Measurements from ENCODE around the gene SLC39A8. TPM values are rescaled to one million over a fixed set of nuclear protein-coding genes. Genes with fewer than 3 reads are reported as not detected.

SLC39A8 gene
- total and polyA plus RNA-seq, 9 of the 15 experiments (the other 6 are each of a cell fraction or from before 2014, with no cell fraction given): 8.2 to 30.3 (median 25.0) TPM

DNA sequence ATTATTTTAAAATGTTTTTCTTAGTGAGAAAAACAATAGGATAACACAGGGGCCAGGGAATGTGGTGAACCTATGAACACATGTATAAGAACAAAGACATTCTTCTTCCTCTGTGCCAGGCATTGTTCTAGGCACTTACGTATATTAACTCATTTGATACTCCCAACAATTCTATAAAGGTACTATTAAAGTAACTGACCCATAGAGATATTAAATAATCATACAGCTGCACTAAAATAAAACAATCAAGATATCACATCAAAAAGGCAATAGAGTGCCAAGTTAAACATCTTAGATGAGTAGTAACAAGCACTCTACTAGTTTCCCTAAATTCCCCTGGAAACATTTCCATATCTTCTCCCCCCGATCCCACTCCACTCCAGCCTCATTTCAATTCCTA, 33.4 kb downstream of the SLC39A8 start:
- no peak overlapping the region for H3K4me2 ChIP-seq (ENCODE audit: insufficient read depth, low read length)
- ChIA-PET CTCF (ENCODE audit: low intra/inter-chr PET ratio) (no interaction called here), POLR2A (no interaction called here)
- H3K27me3 ChIP-seq (ENCODE audit: control insufficient read depth in 2 of 2, insufficient read depth in 2 of 2, low read length in 2 of 2): no peaks in the 10 kb centered on the region
- no peak overlapping the region for H2AFZ ChIP-seq (ENCODE audit: low read depth, low read length)
- no peaks in the 10 kb centered on the region for H3K9me1 ChIP-seq (ENCODE audit: control insufficient read depth, insufficient read depth, low read length)
- WGBS (ENCODE audit: insufficient coverage, low coverage, missing lambda C conversion rate): 63% methylated on average over 2 of the region's 2 CpGs
- H3K9me3 ChIP-seq (replicated peaks; ENCODE audit: control insufficient read depth, insufficient read depth, low read depth, low read length): no peaks in the 10 kb centered on the region
- H3K27ac ChIP-seq (ENCODE audit: extremely low read depth, low read depth, low read length): no peak overlapping the region
- no peaks in the 10 kb centered on the region for H3K36me3 ChIP-seq (ENCODE audit: control insufficient read depth, insufficient read depth, low read length)
- intact Hi-C loops (cut with micrococcal nuclease) (no loop called here), in situ Hi-C loops (cut with MboI) (no loop called here)
- no peak overlapping the region for H3K4me3 ChIP-seq
- H3K9ac ChIP-seq (ENCODE audit: insufficient read depth in 1 of 2, low read depth in 2 of 2, low read length in 2 of 2): no peak overlapping the region
- no peak for TF ChIP-seq GTF2B (IDR thresholded peaks at IDR 0.05; ENCODE audit: extremely low read depth, insufficient read length)
- TF ChIP-seq PHTF2 (CRISPR knock-in tag; IDR thresholded peaks at IDR 0.05): no peak
- no peak for TF ChIP-seq TAF1 (IDR thresholded peaks at IDR 0.05; ENCODE audit: control insufficient read depth, extremely low read depth, insufficient read depth, low read length, severe bottlenecking)
- TF ChIP-seq THRAP3 (IDR thresholded peaks at IDR 0.05; ENCODE audit: borderline replicate concordance): no peak
- TF ChIP-seq ZNF197 (CRISPR knock-in tag; IDR thresholded peaks at IDR 0.05; ENCODE audit: low read depth): no peak
- TF ChIP-seq, protein P1, sequence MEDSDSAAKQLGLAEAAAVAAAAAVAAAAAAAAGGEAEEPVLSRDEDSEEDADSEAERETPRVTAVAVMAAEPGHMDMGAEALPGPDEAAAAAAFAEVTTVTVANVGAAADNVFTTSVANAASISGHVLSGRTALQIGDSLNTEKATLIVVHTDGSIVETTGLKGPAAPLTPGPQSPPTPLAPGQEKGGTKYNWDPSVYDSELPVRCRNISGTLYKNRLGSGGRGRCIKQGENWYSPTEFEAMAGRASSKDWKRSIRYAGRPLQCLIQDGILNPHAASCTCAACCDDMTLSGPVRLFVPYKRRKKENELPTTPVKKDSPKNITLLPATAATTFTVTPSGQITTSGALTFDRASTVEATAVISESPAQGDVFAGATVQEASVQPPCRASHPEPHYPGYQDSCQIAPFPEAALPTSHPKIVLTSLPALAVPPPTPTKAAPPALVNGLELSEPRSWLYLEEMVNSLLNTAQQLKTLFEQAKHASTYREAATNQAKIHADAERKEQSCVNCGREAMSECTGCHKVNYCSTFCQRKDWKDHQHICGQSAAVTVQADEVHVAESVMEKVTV (CRISPR knock-in tag; IDR thresholded peaks at IDR 0.05): no peak
- TF ChIP-seq CTBP1 (IDR thresholded peaks at IDR 0.05; ENCODE audit: borderline replicate concordance): no peak
- TF ChIP-seq HNRNPUL1 (IDR thresholded peaks at IDR 0.05; ENCODE audit: low read length): no peak
- no peak for TF ChIP-seq FOXK1 (CRISPR knock-in tag; IDR thresholded peaks at IDR 0.05; ENCODE audit: borderline replicate concordance)
- TF ChIP-seq ZNF253 (CRISPR knock-in tag; conservative IDR thresholded peaks at IDR 0.05): no peak
- no peak for TF ChIP-seq FOXK2 (conservative IDR thresholded peaks at IDR 0.05 in 1 of 2, IDR thresholded peaks at IDR 0.05 in 1 of 2; ENCODE audit: low read depth in 2 of 2)
- no peak for TF ChIP-seq OTX1 (CRISPR knock-in tag; IDR thresholded peaks at IDR 0.05)
- no peak for TF ChIP-seq NBN (IDR thresholded peaks at IDR 0.05; ENCODE audit: low read depth)
- no peak for TF ChIP-seq DPF2 (IDR thresholded peaks at IDR 0.05)
- no peak for TF ChIP-seq DDX20 (tag; IDR thresholded peaks at IDR 0.05; ENCODE audit: low read depth)
- TF ChIP-seq, protein P2, sequence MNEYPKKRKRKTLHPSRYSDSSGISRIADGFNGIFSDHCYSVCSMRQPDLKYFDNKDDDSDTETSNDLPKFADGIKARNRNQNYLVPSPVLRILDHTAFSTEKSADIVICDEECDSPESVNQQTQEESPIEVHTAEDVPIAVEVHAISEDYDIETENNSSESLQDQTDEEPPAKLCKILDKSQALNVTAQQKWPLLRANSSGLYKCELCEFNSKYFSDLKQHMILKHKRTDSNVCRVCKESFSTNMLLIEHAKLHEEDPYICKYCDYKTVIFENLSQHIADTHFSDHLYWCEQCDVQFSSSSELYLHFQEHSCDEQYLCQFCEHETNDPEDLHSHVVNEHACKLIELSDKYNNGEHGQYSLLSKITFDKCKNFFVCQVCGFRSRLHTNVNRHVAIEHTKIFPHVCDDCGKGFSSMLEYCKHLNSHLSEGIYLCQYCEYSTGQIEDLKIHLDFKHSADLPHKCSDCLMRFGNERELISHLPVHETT (CRISPR knock-in tag; conservative IDR thresholded peaks at IDR 0.05 in 1 of 2, IDR thresholded peaks at IDR 0.05 in 1 of 2): no peak
- no peaks in the 10 kb centered on the region for H3K4me1 ChIP-seq (replicated peaks in 1 of 2; ENCODE audit: control insufficient read depth in 2 of 2, insufficient read depth in 2 of 2, low read length in 2 of 2)
- FAIRE-seq (no peak), ATAC-seq (no peak), DNase-seq (ENCODE audit: extremely low read depth in 1 of 4, low spot score in 3 of 4) (no peak)
- no peaks in the 10 kb centered on the region for H3K79me2 ChIP-seq (ENCODE audit: control insufficient read depth, insufficient read depth, low read length)
- BruUV-seq (replicated peaks): no TSS peak
- no peaks in the 10 kb centered on the region for H4K20me1 ChIP-seq (replicated peaks; ENCODE audit: control insufficient read depth, insufficient read depth, low read length)
